Mesendoderm (in vitro differentiated cells): ENCODE results near the gene PLCB1.
"Not testable (repeated sequence)": the region's sequence is repeated elsewhere in the genome, so short reads cannot be mapped to it uniquely, and the experiment has no call there.

Experiments used
- DNase-seq: peaks from one replicate; pipeline ENCODE4 v3.0.0; 2013
- H2AK5ac ChIP-seq: 2 replicates; pipeline ENCODE4 v1.6.1; 2013; ENCODE audit warnings: low read length, inconsistent platforms
- H2BK120ac ChIP-seq: 2 replicates; pipeline ENCODE4 v1.6.1; 2013; ENCODE audit warnings: low read depth, mild to moderate bottlenecking, low read length, moderate library complexity, mixed read lengths
- H2BK15ac ChIP-seq: replicated peaks from 2 replicates; pipeline ENCODE4 v1.6.1; 2013; ENCODE audit warnings: low read depth, mild to moderate bottlenecking, moderate library complexity
- H2BK5ac ChIP-seq: 2 replicates; pipeline ENCODE4 v1.6.1; 2013; ENCODE audit warnings: low read length, inconsistent platforms
- H3K18ac ChIP-seq: 2 replicates; pipeline ENCODE4 v1.6.1; 2013; ENCODE audit warnings: mild to moderate bottlenecking, low read length, mixed read lengths
- H3K23ac ChIP-seq: one replicate; pipeline ENCODE4 v1.6.1; 2013; ENCODE audit warnings: low read length
- H3K27ac ChIP-seq: 2 replicates; pipeline ENCODE4 v1.5.1; 2013; ENCODE audit warnings: low read depth, mild to moderate bottlenecking, inconsistent platforms, low read length, moderate library complexity
- H3K27me3 ChIP-seq: 2 replicates; pipeline ENCODE4 v1.6.1; 2013; ENCODE audit warnings: low read length, control low read depth, mild to moderate bottlenecking, inconsistent platforms; ENCODE audit not compliant: insufficient read depth, poor library complexity
- H3K36me3 ChIP-seq: 2 replicates; pipeline ENCODE4 v1.6.1; 2013; ENCODE audit warnings: low read length, inconsistent platforms; ENCODE audit not compliant: control insufficient read depth, insufficient read depth
- H3K4ac ChIP-seq: one replicate; pipeline ENCODE4 v1.6.1; 2013; ENCODE audit warnings: low read depth, mild to moderate bottlenecking, low read length, moderate library complexity
- H3K4me1 ChIP-seq: 2 replicates; pipeline ENCODE4 v1.6.1; 2013; ENCODE audit warnings: low read depth, low read length, inconsistent platforms; ENCODE audit not compliant: control insufficient read depth
- H3K4me2 ChIP-seq: 2 replicates; pipeline ENCODE4 v1.6.1; 2013; ENCODE audit warnings: low read length
- H3K4me3 ChIP-seq: 2 replicates; pipeline ENCODE4 v1.5.1; 2013; ENCODE audit warnings: mild to moderate bottlenecking, low read length
- H3K56ac ChIP-seq: one replicate; pipeline ENCODE4 v1.6.1; 2013; ENCODE audit warnings: low read length
- H3K79me1 ChIP-seq: 2 replicates; pipeline ENCODE4 v1.6.1; 2013; ENCODE audit warnings: low read length, inconsistent platforms
- H3K79me2 ChIP-seq: 2 replicates; pipeline ENCODE4 v1.6.1; 2013; ENCODE audit warnings: mild to moderate bottlenecking, low read length; ENCODE audit not compliant: control insufficient read depth, insufficient read depth
- H3K9ac ChIP-seq: 2 replicates; pipeline ENCODE4 v1.6.1; 2013; ENCODE audit warnings: low read length, inconsistent platforms
- H4K5ac ChIP-seq: one replicate; pipeline ENCODE4 v1.6.1; 2013; ENCODE audit warnings: low read length
- H4K8ac ChIP-seq: one replicate; pipeline ENCODE4 v1.6.1; 2013; ENCODE audit warnings: low read depth, mild to moderate bottlenecking, control low read depth, low read length, moderate library complexity
- WGBS: extraction: QIAGEN DNeasy Blood & Tissue Kit; methylation state at CpG from one replicate; pipeline ENCODE4 v1.1.7; 2013; ENCODE audit warnings: low lambda C conversion rate, missing lambda C conversion rate; ENCODE audit not compliant: insufficient coverage; ENCODE audit errors: extremely low coverage; 5-methylcytosine and 5-hydroxymethylcytosine counted together

The PLCB1 gene

DNA sequence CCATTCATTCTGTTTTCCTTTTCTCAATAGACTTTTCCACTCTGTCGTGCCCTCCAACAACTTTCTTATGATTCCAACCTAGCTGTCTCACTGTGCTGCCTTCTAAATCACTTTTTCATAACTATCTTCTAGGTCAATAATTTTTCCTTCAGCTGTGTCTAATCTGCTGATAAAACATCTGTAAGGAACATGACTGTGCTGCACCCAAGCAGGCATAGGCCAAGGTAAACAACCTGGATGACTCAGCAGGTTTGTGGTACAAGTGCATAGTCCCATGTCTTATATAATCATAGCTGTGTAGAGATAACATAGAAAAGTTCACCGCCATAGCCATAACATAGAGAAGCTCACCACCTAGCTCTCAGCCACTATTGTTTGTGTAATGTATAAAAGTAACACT is 332.3 kb downstream of the PLCB1 start:
- Histone ChIP-seq H3K36me3 (no peaks in the 10 kb centered on the region), H2BK120ac (no peak overlapping the region), H3K23ac (no peak overlapping the region), H2BK5ac (no peak overlapping the region), H3K27ac (no peak overlapping the region), H4K8ac (no peak overlapping the region), H3K27me3 (no peaks in the 10 kb centered on the region), H3K4me2 (no peak overlapping the region), H3K79me2 (no peaks in the 10 kb centered on the region), H3K4ac (no peak overlapping the region), H3K4me1 (no peaks in the 10 kb centered on the region), H2BK15ac (no peak overlapping the region), H3K4me3 (no peak overlapping the region), H3K9ac (no peak overlapping the region), H2AK5ac (no peak overlapping the region), H4K5ac (no peak overlapping the region), H3K79me1 (no peaks in the 10 kb centered on the region), H3K56ac (no peak overlapping the region), H3K18ac (no peak overlapping the region)
- no peak for DNase-seq
- no CpG with 5 or more reads among the region's 2 CpGs for WGBS

DNA sequence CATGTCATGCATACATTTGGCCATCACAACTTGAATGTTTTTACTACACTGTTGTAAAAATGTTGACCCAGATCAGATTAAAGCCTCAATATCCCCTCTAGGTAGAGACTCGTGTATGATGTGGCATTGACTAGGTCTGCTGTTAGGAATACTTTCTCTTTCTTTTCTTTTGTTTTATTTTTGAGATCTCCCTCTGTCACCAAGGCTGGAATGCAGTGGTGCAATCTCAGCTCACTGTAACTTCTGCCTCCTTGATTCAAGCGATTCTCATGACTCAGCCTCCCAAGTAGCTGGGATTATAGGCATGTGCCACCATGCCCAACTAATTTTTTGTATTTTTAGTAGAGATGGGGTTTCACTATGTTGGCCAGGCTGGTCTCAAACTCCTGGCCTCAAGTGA is 334.7 kb downstream of the PLCB1 start:
- H3K9ac ChIP-seq, H3K79me1 ChIP-seq, H3K4me3 ChIP-seq, H3K79me2 ChIP-seq, H2BK120ac ChIP-seq, H2BK5ac ChIP-seq, H3K27me3 ChIP-seq, H3K23ac ChIP-seq, H3K18ac ChIP-seq, H4K8ac ChIP-seq, H3K27ac ChIP-seq, H2AK5ac ChIP-seq, DNase-seq, H2BK15ac ChIP-seq, H3K4ac ChIP-seq, H3K4me1 ChIP-seq, H3K36me3 ChIP-seq, H4K5ac ChIP-seq, H3K4me2 ChIP-seq, H3K56ac ChIP-seq: not testable (repeated sequence)
- WGBS, result no CpG with 5 or more reads among the region's 2 CpGs

DNA sequence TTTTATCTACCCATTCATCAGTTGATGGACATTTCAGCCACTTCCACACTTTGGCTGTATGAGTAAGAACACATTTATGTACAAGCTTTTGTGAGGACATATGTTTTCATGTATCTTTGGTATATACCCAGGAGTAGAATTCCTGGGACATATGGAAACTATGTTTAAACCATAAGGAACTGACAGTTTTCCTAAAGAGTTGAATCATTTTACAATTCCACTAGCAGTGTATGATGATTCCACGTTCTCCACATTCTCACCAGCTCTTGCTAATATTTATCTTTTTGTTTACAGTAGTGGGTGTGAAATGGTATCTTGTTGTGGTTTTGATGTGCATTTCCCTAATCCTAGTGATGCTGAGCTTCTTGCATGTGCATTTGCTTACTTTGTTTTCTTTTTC is 338.1 kb downstream of the PLCB1 start:
- H2AK5ac ChIP-seq, result no peak overlapping the region
- H2BK5ac ChIP-seq, result no peak overlapping the region
- no peaks in the 10 kb centered on the region for H3K27me3 ChIP-seq
- WGBS, result no CpG with 5 or more reads among the region's 1 CpG
- no peaks in the 10 kb centered on the region for H3K79me2 ChIP-seq
- H3K23ac ChIP-seq, result no peak overlapping the region
- H3K4me1 ChIP-seq, result no peaks in the 10 kb centered on the region
- H3K36me3 ChIP-seq, result no peaks in the 10 kb centered on the region
- no peak overlapping the region for H3K27ac ChIP-seq
- no peaks in the 10 kb centered on the region for H3K79me1 ChIP-seq
- H3K9ac ChIP-seq, result no peak overlapping the region
- no peak overlapping the region for H3K4me2 ChIP-seq
- no peak overlapping the region for H3K18ac ChIP-seq
- no peak overlapping the region for H2BK120ac ChIP-seq
- H3K4me3 ChIP-seq, result no peak overlapping the region
- H2BK15ac ChIP-seq, result no peak overlapping the region
- H4K5ac ChIP-seq, result no peak overlapping the region
- no peak for DNase-seq
- H3K4ac ChIP-seq, result no peak overlapping the region
- no peak overlapping the region for H4K8ac ChIP-seq
- no peak overlapping the region for H3K56ac ChIP-seq

DNA sequence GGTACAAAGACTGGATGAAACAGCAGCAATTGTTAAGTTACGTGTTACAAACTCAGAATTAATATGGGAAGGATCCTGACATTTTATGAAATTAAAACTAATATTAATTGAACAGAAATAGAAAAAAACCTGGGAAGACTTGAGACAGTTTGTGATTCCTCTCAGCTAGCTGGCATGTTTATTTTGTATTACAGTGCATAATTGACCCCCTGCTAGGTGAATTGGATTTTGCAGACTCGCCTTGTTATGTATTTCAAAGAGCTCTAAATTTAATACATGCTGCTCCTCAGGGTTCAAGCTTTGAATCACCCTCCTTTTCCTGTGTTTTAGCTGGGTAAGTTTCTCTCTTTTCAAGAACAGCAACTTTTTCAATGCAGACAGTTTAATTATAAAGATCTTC is 339.4 kb downstream of the PLCB1 start:
- Histone ChIP-seq H3K9ac (no peak overlapping the region), H3K56ac (no peak overlapping the region), H3K27ac (no peak overlapping the region), H3K23ac (no peak overlapping the region), H3K4me2 (no peak overlapping the region), H4K5ac (no peak overlapping the region), H2AK5ac (no peak overlapping the region), H3K4me3 (no peak overlapping the region), H3K79me2 (no peaks in the 10 kb centered on the region), H4K8ac (no peak overlapping the region), H2BK120ac (no peak overlapping the region), H2BK5ac (no peak overlapping the region), H2BK15ac (no peak overlapping the region), H3K18ac (no peak overlapping the region), H3K27me3 (no peaks in the 10 kb centered on the region), H3K4ac (no peak overlapping the region), H3K36me3 (no peaks in the 10 kb centered on the region), H3K4me1 (no peaks in the 10 kb centered on the region), H3K79me1 (no peaks in the 10 kb centered on the region)
- DNase-seq, result no peak
- WGBS, result no CpG with 5 or more reads among the region's 2 CpGs

DNA sequence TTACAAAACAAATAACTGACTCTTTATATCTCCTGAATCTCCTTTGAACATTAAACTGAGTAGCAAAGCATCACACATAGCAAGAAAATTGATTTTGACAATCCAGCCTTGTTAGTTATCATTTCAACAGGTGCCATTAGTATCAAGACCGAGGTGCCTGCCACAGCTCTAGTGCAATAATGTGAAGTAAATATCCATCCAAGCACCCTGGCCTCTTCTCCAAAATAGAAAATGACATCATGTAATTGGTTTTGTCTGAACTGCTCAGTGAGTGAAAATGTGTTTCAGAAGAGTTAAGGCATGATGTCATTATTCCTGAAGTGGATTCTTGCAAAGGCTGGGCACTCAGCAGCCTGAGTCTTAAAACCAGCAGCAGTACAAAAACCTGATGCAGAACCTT is 341.4 kb downstream of the PLCB1 start:
- Histone ChIP-seq H4K5ac (no peak overlapping the region), H3K27me3 (no peaks in the 10 kb centered on the region), H3K36me3 (no peaks in the 10 kb centered on the region), H2AK5ac (no peak overlapping the region), H2BK120ac (no peak overlapping the region), H3K23ac (no peak overlapping the region), H3K27ac (no peak overlapping the region), H3K4me1 (no peaks in the 10 kb centered on the region), H3K4me3 (no peak overlapping the region), H3K4ac (no peak overlapping the region), H3K79me1 (no peaks in the 10 kb centered on the region), H3K4me2 (no peak overlapping the region), H3K79me2 (no peaks in the 10 kb centered on the region), H3K18ac (no peak overlapping the region), H2BK5ac (no peak overlapping the region), H3K56ac (no peak overlapping the region), H4K8ac (no peak overlapping the region), H3K9ac (no peak overlapping the region), H2BK15ac (no peak overlapping the region)
- DNase-seq, result no peak
- no CpG with 5 or more reads among the region's 1 CpG for WGBS

DNA sequence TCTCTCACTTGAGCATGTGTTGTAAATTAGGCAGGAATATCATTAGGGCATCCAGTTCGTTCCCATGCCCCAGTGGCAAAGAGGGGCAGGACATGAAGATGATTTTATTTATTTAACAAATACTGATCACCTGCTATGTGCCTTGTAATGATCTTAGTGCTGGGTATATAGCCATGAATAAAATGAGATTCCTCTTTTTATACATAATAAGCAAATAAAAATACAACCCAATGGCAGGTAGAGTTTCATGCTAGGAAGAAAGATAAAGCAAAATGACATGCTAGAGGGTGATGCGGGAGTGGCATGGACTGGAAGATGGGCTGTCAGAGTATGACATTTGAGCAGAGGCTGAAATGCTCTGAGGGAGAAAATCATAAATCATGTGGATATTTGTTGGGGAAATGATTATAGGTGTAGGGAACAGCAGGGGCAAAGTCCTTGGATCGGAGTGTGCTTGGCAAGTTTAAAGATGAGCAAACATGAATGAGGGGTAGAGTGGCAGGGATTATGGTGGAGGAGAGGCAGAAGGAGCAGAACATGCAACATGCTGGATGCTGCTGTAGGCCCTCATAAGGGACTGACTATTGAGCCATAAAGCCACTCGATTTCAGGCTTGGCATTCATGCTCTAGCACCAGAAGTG is 342.1 kb downstream of the PLCB1 start:
- Histone ChIP-seq H3K4me2 (no peak overlapping the region), H3K23ac (no peak overlapping the region), H3K79me2 (no peaks in the 10 kb centered on the region), H3K27ac (no peak overlapping the region), H3K4ac (no peak overlapping the region), H4K5ac (no peak overlapping the region), H3K27me3 (no peaks in the 10 kb centered on the region), H2BK15ac (no peak overlapping the region), H3K4me1 (no peaks in the 10 kb centered on the region), H3K79me1 (no peaks in the 10 kb centered on the region), H2BK120ac (no peak overlapping the region), H3K56ac (no peak overlapping the region), H3K36me3 (no peaks in the 10 kb centered on the region), H2AK5ac (no peak overlapping the region), H3K9ac (no peak overlapping the region), H4K8ac (no peak overlapping the region), H3K4me3 (no peak overlapping the region), H3K18ac (no peak overlapping the region), H2BK5ac (no peak overlapping the region)
- no peak for DNase-seq
- no CpG with 5 or more reads among the region's 4 CpGs for WGBS
